ENCODE data around the gene AKAP5. TPM values are rescaled to one million over a fixed set of nuclear protein-coding genes. Genes with fewer than 3 reads are reported as not detected.
A peak's percentile ranks its signal among the peaks of the same experiment; 100 is the strongest.

AKAP5 gene
- total and polyA plus RNA-seq, 9 of the 15 experiments (the other 6 are each of a cell fraction or from before 2014, with no cell fraction given), result 0.06 to 0.94 (median 0.34) TPM

DNA sequence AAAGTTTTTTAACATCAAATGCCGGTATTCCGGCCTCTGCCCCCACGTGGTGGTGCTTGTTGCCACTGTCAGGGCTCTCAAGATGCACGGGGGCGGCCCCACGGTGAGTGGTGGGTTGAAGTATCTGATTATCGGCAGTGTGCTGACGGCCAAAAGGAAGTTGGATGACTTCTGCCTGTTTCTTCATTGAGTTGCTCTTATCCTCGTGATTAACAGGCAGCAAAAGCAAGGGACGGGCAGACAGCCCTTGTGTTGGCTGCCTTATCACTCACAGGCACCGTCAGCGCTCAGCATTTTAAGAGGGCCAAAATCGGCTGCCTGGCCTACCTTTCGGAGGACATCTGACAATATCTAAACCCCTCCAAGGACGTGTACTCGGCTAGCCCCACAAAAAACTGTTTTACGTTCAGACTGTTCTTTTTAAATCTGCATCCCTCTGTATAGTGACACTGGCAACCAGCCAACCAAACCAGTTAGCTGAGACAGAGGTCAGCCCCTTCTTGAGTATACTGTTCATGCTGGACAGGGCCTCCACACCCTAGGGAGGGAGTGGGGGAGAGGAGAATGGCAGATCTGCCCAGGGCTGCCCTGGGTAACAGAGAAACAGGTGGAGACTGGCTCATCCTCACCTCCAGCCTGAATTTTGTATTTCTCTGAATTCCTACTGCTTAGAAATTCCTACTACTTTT, 22.9 kb upstream of the AKAP5 start (continued):
- TF ChIP-seq SREBF1 (IDR thresholded peaks at IDR 0.05; ENCODE audit: borderline replicate concordance, low read depth, low read length), result no peak

DNA sequence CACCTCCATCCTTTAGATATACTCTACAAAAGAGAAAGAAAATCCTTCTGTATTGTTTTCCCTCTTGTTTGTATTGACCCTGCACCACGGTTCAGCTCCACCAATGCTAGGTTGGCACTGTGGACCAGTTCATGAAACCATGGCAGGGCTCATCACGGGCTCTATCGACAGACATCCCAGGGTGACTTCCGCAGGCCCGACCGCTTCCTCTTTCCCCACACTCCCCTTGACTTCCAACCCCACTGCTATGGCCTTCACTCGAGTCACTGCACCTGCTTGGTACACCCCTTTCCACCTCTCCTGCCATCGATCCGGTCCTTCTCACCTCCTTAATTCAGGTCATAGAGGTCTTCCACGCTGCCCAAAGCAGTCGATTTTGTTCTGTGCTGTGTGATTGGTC, 21.2 kb upstream of the AKAP5 start:
- Histone ChIP-seq H3K9me3 (replicated peaks; ENCODE audit: control insufficient read depth, insufficient read depth, low read depth, low read length) (no peaks in the 10 kb centered on the region), H4K20me1 (replicated peaks; ENCODE audit: control insufficient read depth, insufficient read depth, low read length) (no peaks in the 10 kb centered on the region), H3K9ac (ENCODE audit: insufficient read depth in 1 of 2, low read depth in 2 of 2, low read length in 2 of 2) (peak overlapping the region in 1 of 2 experiments; percentile 13; a peak in 1 of 4 replicates), H3K36me3 (ENCODE audit: control insufficient read depth, insufficient read depth, low read length) (peaks cover 78% of the 10 kb centered on the region), H3K27ac (ENCODE audit: extremely low read depth, low read depth, low read length) (no peak overlapping the region), H3K4me3 (no peak overlapping the region), H2AFZ (ENCODE audit: low read depth, low read length) (no peak overlapping the region), H3K27me3 (ENCODE audit: control insufficient read depth in 2 of 2, insufficient read depth in 2 of 2, low read length in 2 of 2) (no peaks in the 10 kb centered on the region), H3K4me1 (replicated peaks in 1 of 2; ENCODE audit: control insufficient read depth in 2 of 2, insufficient read depth in 2 of 2, low read length in 2 of 2) (no peaks in the 10 kb centered on the region), H3K4me2 (ENCODE audit: insufficient read depth, low read length) (no peak overlapping the region), H3K9me1 (ENCODE audit: control insufficient read depth, insufficient read depth, low read length) (no peaks in the 10 kb centered on the region), H3K79me2 (ENCODE audit: control insufficient read depth, insufficient read depth, low read length) (no peaks in the 10 kb centered on the region)
- no peak for ATAC-seq
- CTCF ChIA-PET (ENCODE audit: low intra/inter-chr PET ratio), result no interaction called here
- no TSS peak for BruUV-seq (replicated peaks)
- POLR2A ChIA-PET, result no interaction called here
- DNase-seq (ENCODE audit: extremely low read depth in 1 of 4, low spot score in 3 of 4), result no peak
- TF ChIP-seq SOX6 (IDR thresholded peaks at IDR 0.05) (no peak), CBX2 (IDR thresholded peaks at IDR 0.05; ENCODE audit: insufficient read depth, low read length, poor library complexity, severe bottlenecking) (no peak), ZBED1 (IDR thresholded peaks at IDR 0.05) (no peak), BMI1 (IDR thresholded peaks at IDR 0.05; ENCODE audit: low read length) (no peak), ETV5 (CRISPR knock-in tag; IDR thresholded peaks at IDR 0.05; ENCODE audit: low read depth) (no peak), MIER1 (IDR thresholded peaks at IDR 0.05; ENCODE audit: low read depth) (no peak), ZNF140 (CRISPR knock-in tag; IDR thresholded peaks at IDR 0.05) (no peak)
- TF ChIP-seq, protein P1, sequence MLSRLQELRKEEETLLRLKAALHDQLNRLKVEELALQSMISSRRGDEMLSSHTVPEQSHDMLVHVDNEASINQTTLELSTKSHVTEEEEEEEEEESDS (CRISPR knock-in tag; IDR thresholded peaks at IDR 0.05), result no peak
- TF ChIP-seq, protein P2, sequence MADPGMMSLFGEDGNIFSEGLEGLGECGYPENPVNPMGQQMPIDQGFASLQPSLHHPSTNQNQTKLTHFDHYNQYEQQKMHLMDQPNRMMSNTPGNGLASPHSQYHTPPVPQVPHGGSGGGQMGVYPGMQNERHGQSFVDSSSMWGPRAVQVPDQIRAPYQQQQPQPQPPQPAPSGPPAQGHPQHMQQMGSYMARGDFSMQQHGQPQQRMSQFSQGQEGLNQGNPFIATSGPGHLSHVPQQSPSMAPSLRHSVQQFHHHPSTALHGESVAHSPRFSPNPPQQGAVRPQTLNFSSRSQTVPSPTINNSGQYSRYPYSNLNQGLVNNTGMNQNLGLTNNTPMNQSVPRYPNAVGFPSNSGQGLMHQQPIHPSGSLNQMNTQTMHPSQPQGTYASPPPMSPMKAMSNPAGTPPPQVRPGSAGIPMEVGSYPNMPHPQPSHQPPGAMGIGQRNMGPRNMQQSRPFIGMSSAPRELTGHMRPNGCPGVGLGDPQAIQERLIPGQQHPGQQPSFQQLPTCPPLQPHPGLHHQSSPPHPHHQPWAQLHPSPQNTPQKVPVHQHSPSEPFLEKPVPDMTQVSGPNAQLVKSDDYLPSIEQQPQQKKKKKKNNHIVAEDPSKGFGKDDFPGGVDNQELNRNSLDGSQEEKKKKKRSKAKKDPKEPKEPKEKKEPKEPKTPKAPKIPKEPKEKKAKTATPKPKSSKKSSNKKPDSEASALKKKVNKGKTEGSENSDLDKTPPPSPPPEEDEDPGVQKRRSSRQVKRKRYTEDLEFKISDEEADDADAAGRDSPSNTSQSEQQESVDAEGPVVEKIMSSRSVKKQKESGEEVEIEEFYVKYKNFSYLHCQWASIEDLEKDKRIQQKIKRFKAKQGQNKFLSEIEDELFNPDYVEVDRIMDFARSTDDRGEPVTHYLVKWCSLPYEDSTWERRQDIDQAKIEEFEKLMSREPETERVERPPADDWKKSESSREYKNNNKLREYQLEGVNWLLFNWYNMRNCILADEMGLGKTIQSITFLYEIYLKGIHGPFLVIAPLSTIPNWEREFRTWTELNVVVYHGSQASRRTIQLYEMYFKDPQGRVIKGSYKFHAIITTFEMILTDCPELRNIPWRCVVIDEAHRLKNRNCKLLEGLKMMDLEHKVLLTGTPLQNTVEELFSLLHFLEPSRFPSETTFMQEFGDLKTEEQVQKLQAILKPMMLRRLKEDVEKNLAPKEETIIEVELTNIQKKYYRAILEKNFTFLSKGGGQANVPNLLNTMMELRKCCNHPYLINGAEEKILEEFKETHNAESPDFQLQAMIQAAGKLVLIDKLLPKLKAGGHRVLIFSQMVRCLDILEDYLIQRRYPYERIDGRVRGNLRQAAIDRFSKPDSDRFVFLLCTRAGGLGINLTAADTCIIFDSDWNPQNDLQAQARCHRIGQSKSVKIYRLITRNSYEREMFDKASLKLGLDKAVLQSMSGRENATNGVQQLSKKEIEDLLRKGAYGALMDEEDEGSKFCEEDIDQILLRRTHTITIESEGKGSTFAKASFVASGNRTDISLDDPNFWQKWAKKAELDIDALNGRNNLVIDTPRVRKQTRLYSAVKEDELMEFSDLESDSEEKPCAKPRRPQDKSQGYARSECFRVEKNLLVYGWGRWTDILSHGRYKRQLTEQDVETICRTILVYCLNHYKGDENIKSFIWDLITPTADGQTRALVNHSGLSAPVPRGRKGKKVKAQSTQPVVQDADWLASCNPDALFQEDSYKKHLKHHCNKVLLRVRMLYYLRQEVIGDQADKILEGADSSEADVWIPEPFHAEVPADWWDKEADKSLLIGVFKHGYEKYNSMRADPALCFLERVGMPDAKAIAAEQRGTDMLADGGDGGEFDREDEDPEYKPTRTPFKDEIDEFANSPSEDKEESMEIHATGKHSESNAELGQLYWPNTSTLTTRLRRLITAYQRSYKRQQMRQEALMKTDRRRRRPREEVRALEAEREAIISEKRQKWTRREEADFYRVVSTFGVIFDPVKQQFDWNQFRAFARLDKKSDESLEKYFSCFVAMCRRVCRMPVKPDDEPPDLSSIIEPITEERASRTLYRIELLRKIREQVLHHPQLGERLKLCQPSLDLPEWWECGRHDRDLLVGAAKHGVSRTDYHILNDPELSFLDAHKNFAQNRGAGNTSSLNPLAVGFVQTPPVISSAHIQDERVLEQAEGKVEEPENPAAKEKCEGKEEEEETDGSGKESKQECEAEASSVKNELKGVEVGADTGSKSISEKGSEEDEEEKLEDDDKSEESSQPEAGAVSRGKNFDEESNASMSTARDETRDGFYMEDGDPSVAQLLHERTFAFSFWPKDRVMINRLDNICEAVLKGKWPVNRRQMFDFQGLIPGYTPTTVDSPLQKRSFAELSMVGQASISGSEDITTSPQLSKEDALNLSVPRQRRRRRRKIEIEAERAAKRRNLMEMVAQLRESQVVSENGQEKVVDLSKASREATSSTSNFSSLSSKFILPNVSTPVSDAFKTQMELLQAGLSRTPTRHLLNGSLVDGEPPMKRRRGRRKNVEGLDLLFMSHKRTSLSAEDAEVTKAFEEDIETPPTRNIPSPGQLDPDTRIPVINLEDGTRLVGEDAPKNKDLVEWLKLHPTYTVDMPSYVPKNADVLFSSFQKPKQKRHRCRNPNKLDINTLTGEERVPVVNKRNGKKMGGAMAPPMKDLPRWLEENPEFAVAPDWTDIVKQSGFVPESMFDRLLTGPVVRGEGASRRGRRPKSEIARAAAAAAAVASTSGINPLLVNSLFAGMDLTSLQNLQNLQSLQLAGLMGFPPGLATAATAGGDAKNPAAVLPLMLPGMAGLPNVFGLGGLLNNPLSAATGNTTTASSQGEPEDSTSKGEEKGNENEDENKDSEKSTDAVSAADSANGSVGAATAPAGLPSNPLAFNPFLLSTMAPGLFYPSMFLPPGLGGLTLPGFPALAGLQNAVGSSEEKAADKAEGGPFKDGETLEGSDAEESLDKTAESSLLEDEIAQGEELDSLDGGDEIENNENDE (IDR thresholded peaks at IDR 0.05; ENCODE audit: low read depth, low read length), result no peak
- in situ Hi-C loops (cut with MboI), result no loop called here
- no peak for FAIRE-seq
- intact Hi-C loops (cut with micrococcal nuclease), result no loop called here
- WGBS (ENCODE audit: insufficient coverage, low coverage, missing lambda C conversion rate), result 95% methylated on average over 6 of the region's 11 CpGs

Measured in K562 (cell line).